ENCODE measurements around the gene GEMIN4.
"Not testable (repeated sequence)": the region's sequence is repeated elsewhere in the genome, so short reads cannot be mapped to it uniquely, and the experiment has no call there.

The GEMIN4 gene

DNA sequence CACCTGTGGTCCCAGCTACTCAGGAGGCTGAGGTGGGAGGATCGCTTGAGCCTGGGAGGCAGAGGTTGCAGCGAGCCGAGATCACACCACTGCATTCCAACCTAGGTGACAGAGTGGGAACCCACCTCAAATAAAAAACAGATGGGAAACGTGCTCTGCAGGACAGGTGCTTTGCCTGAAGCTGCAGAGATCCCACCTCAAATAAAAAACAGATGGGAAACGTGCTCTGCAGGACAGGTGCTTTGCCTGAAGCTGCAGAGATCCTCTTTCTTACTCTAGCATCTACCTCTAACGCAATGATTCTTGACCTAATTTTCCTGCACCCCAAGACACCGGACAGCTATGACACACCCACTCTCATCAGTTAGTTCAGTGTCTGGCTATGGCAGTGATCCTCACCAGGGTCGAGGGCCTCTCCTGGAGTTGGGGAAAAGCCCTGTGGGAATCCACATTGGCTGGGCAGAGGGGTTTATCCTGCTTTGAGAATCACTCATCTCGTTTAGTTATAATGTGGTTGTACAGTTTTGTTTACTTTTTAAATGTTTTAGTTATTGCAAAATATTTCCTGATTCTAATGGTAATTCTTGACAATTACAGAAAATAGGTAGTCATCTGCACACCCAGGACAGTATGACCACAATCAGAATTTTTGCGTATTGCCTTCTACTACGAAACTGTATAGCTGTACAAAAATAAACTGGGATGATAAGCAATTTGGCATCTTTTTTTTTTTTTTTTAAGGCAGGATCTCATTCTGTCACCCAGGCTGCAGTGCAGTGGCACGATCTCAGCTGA is 48.8 kb downstream of the GEMIN4 start:
- DNase-seq (ENCODE audit: low read depth in 2 of 2) = no peak

DNA sequence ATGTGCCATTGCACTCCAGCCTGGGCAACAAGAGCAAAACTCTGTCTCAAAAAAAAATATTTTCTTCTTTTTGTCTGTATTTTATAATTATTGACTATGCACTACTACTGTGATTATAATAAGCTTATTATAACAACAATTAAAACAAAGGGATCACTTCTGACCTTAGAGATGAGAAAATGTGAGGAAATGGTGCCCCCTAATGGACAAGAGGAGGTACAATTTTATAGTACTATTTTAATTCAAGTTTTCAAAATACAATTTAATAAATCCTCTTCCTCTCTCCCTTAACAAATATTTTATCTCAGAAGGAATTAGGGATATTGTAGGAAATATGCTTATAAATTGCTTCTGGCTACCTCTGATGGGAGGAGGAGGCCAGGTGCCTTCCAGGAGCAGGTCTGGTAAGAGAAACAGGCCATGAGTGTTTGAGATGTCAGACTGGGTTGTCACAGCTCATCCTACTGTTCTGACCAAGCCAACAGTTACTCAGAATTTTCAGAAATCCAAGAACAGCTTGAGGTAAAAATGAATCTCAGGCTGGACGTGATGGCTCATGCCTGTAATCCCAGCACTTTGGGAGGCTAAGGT is 51.5 kb downstream of the GEMIN4 start:
- DNase-seq (ENCODE audit: low read depth in 2 of 2) = no peak

DNA sequence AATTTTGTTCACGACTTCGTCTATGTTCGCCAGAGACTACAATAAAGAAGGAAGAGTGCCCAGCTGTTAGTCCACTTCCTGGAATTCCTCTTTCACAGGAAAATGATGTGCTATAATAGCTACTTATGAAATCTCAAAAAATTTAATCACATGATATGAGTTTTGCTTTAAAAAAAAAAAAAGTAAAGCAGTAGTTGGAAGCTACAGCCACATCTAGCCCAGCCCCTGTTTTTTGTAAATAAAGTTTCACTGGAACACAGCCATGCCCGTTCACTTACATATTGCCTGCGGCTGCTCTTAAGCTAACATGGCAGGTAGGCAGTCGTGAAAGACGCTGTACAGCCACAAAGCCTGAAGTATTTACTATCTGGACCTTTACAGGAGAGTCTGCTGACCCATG is 52.7 kb downstream of the GEMIN4 start:
- no peak for DNase-seq (ENCODE audit: low read depth in 2 of 2)

DNA sequence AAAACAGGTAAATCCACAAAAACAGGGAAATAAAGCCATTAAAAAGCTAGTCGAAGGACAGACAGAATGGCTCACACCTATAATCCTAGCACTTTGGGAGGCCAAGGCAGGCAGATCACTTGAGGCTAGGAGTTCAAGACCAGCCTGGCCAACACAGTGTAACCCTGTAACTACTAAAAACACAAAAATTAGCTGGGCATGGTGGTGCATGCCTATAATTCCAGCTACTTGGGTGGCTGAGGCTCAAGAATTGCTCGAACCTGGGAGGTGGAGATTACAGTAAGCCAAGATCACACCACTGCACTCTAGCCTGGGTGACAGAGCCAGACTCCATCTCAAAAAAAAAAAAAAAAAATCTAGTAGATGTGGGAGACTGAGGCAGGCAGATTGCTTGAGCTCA is 54.0 kb downstream of the GEMIN4 start:
- not testable (repeated sequence) for DNase-seq (ENCODE audit: low read depth in 2 of 2)

DNA sequence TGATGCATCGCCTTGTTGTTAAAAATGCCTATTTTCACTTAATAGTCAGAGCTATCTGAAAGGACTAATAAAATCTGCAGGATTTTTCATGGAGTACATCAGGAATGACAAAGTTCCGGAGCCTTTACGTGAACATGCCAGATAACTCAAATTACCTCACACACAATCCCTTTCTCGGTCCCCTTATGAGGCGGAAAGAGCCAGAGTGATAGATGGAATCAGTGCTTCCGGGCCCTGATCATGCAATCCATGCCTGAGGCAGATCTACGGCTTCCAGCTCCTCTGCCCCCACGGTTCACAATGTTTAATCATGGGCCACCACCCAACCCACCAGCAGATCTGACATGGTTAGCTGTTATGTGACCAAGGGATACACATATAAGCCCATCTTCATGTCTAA is 54.4 kb downstream of the GEMIN4 start:
- no peak for DNase-seq (ENCODE audit: low read depth in 2 of 2)

DNA sequence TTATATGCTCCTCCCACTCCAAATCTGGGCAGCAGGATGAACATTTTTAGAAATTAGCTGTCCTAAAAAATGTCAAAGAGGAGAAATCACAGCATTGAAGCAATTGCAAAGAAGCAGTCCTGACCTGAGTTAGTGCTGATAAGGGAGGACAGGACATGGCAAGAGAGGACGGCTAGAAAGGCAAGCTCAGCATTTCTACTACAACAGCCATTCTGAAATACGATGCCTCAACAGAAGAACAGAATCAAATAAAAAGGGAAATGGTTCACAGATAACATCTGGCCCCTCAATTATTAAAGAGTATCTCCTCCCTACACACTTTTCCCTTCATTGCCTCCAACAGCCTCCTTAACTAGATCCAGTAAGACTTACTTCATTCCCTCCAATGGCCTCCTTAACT is 55.7 kb downstream of the GEMIN4 start:
- DNase-seq (ENCODE audit: low read depth in 2 of 2) = no peak
